ENCODE measurements around the gene CD180.

CD180 gene

DNA sequence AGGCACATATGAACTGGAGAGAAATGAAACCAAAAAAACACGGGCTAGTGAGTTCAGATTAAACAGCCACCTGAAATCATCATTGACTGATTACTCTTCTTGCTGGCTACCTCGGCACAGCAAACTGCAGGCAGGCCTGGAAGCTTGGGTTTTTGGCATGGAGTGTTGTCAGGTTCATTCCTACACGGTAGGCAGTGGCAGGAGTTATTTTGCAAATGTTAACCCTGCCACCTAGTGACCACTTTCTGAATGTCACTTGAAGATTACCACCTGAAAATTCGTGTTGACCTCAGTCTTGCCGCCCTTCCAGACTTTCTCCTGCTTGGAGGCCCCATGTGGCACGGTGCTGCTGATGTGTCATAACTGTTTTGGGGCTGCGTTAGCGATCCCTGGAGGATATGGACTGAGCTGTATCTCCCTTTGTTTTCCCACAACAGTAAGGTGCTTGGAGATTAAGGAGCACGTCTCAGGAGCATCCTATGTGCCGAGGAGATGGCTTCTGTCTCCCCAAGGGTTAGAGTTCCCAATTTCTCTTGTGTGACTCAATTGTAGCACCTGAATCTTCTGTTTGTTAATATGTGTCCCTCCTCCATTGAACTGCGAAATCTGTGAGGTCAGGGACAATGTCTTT is 12.7 kb upstream of the CD180 start:
- peak; percentile 71 for DNase-seq

DNA sequence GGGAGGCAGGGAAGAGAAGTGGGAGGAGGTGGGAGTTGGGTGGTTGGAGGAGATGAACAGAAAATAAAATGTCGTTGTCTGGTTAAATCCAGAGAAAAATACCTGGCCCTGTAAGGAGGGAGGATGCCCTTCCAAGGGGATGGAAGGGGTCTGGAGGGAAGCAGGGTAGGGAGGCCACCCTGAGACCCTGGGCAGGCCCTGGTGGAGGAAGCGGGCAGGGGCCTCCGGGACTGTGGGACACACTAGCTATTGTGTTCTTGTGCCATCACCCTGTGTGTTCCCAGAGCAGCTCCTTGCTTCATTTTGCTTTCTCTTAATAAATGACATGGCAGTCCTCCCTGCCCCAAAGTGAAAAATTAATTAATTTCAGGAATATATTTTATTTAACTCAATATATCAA is 11.8 kb upstream of the CD180 start:
- no peak for DNase-seq

DNA sequence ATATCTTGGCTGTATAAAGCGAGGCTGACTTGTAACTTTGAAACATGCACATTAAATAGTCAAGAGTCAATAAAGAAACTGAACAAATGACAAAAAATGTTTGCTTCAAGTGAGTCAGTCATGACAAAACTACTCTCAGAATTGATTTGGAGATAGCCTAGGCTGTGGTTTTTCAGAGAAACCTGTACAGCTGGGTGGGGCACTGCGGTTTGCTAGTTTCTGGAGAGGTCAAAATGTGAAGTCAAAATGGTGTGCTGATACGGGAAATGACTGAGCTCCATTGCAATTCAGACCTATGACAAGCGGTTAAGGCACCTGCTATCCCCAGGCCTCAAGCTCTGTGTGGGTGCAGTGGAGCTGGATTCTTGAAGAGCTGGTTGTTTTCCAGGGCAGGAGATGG is 10.3 kb upstream of the CD180 start:
- DNase-seq = no peak

DNA sequence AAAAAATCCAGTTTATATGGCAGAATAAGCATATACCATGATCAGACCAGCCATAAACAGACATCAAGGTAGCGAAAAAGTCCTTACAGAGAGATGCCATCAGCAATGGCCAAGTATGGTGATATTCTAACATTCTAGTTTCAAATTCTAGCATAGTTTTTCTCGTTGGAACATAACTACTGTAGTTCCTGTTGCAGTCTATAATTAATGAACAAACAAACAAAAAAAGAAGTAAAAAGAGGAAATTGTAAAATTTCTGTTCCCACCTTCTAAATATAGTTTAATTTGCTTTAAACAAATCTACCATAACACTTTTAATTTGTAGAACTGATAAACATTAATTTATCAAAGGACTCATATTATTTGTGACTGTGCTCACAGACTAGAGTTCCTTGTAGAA is 9.9 kb upstream of the CD180 start:
- DNase-seq = no peak

DNA sequence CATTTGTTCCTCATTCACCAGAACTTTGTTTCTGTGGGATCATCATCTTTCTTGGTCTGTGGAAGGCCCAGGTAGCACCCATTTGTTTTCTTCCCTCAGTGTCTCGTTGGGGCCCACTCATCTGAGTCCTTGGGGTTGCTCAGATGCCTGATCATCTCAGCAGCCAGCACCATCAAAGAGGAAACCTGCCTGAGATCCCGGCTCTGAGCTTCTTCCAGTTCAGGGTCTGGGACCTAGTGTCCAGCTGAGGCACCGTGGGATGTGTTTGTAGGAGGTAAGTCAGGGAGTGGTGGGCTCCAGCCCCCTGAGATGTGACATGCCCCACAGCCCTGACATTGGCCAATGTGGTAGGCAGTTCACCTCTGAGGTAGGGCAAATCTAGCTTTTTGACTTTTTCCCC is 9.4 kb upstream of the CD180 start:
- no peak for DNase-seq

DNA sequence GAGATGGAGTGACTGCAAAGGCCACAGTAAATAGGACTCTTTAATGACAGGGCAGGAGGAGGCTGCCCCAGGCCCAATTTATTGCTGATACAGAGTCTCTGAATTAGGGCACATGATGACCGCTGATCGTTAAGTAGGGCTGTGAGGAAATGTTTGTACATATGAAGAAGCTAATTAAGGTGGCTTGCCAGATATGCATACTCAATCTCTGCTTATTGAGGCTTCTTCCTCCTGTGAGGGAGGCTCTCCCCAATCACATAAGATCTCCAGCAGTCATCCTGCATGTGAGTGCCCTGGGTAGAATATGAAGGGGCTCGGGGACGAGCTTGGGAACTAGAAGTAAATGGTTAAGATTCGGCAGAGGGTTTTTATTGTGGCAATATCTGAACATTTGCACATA is 8.2 kb upstream of the CD180 start:
- no peak for DNase-seq

DNA sequence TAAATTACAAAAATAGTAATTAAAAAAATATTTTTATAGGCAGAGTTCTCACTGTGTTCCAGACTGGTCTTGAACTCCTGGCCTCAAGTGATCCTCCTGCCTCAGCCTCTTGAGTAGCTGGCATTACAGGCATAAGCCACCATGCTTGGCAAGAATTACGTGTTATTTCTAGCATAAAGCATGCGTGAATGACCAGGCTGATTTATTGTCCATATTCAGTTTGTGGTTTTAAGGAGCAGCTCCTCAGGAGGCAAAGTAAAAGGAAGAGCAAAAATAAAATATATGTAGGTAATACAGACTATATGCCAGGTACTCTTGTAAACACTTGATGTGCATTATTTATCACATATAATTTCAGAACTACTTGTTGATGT is 7.1 kb upstream of the CD180 start:
- no peak for DNase-seq

DNA sequence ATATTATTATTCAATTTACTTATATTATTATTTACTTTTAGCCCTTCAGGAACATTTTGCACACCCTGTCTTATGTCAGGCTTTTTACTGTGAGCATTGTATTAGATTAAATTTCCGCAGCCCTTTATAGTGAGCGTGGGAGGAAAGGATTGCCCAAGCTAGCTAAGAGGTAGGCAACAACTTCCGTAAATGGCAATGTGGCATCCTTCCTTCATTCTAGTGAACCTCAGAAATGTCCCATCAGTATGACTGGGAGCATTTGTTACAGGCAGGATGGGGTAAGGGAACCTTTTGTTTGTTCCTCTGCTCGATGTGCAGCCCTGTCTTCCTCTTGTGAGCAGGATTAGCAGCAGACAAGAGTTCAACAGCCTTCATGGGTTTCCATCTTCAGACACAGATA is 6.2 kb upstream of the CD180 start:
- DNase-seq = no peak

DNA sequence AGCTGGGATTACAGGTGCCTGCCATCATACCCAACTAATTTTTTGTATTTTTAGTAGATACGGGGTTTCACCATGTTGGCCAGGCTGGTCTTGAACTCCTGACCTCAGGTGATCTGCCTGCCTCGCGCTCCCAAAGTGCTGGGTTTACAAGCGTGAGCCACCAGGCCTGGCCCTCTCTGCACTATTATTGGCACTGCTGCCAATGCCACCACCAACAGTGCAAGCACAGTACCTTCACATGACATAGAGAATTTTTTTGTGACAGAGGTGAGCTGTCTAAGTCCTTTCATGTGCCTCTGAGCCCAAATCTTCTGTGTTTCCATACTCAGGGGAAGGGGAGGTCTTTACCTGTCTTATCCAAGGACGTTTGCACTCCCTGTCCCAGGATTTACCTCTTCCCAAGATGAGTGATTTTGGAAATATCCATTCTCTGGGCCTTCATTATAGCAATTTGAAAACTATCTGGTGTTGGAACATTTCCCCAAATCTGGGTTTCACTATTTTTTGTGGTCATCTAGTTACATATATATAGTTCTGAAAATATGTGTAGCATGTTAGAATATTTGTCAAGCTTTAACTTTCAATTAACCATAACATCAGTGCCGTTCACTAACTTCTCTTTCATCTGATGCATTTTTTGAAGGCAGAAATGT is 5.4 kb upstream of the CD180 start:
- no peak for DNase-seq

DNA sequence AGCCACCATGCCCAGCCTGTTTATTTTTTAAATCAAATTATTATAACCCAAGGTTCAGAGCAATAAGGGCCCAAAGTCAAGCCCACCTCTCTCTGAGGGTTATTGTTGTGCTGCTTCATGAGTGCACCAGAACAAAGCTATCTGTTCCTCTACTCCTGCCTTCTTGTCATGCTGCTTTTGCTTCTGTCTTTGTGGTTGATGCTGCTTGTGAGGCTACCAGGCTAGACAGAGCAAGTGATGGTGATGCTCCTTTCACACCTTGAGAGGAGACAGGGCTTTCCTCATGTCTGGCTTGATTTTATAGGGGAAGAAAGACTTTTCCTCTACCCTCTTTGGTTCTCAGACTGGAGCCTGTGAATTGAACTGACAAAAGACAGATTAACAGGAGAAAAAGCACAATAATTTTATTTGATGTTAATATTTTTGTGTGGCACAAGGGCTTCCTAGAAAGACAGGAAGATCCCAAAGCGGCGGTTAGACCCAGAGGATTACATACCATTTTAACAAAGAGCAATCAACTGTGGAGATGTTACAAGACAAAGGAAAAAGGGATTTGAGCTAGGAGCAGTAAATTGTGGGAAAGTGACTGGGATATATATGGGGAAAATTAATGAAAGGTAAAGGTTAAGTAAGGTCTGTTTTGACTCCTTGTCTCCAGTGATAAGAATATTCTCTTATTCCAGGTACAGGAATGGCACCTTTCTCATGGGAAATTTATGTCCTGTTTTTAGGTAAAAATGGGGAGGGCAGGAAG is 4.4 kb upstream of the CD180 start:
- DNase-seq = no peak

DNA sequence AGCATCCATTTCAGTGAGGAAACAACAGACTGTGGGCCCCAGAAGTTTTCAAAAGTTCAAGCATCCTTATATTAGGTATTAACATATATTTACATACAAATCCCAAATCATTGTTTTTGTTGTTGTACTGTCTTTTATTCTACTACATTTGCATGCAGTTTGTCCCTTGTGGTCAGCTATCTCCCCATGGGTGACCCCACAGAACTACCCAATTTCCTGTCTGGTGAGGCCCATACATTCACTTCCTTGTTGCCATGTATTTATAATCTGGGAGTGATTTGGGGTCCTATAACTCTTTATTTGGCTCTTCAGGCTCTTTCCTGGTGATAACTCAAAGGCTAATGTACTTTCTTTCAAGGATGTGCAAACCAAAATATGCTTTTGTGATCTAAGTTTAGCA is 3.3 kb upstream of the CD180 start:
- no peak for DNase-seq

DNA sequence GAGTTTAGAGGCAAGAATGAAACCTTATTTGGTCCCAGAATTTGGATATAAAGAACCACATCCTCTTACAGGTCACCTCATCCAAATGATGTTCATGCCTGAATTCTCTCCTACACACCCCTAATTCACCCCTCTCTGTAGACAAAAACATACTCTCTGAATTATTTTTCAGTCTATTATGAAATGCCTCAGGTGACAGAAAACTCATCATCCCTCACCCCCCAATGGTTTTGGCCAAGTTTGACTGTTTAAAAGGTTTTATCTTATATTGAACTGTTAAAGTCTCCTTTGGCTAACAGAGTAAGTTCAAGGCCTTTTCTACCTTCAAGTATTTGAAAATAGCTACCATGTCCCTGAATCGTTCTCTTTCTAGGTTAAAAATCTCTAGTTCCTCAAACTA is 2.3 kb upstream of the CD180 start:
- no peak for DNase-seq

DNA sequence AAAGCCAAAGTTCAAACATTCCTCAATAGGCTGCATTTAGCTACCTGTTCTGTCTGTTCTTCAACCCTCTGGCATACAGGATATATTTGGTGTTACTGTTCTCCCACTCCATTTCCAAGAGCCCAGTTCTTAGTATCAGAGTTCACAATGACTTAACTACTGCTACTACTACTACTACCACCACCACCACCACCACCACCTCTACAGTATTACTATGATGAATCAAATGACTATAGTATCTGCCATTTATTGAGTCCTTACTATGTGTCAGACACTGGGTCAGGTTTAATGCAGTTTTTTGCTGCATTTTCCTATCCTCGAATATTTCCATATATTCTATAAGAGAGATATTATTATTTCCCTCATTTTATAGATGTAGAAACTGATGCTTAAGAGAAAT is 937 bp upstream of the CD180 start:
- no peak for DNase-seq

DNA sequence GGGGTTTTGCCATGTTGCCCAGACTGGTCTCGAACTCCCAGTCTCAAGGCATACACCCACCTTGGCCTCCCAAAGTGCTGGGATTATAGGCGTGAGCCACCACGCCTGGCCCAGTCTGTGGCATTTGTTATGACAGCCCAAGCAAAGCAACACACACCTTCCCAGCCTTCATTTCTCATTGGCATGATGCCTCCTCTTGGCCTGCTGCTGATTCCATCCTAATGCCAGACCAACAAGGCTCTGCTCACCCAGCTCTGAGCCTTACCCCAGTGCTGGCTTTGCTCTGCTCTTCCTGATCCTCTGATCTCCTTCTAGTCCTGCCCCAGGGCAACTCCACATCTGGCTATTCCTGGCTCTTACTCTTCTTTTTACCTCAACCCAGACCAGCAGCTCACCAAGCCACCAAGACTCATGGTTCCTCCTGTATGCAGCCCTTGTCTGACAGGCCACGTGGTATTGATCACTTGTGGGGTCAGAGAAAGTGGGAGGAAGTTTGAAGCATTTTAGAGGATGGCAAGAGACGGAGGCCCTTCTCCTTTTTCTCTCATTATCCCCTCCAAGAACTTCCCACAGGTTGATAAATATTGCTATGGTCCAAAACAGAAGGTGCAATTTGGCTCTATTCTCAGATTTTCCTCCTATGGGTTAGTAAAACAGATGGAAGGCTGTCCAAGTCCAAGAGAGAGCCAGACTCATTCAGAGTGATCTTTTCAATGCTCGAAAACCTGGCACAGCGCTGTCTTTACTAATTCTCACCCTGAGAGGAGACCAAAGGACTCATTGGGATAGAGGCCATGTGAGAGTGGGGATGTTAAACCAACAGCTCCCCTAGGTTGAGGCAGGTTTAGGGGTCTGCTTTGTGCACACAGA is 958 bp downstream of the CD180 start:
- DNase-seq = no peak

DNA sequence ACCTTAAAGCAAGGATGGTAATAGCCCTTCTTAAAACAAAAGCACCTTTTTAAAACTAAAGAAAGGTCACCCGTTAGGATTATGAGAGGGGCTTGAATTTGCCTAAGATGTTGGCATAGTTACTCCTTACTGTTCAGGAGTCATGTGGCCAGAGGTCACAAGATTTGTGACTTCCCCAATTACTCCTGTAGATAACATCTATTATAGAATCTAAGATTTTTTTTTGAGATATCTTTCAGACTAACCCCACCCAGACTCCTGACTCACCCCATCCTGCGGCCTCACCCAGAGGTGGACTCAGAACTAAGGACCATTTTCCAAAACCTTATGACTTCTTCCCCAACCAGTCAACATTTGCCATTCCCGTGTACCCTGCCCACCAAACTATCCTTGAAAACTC is 2.4 kb downstream of the CD180 start:
- DNase-seq = no peak

DNA sequence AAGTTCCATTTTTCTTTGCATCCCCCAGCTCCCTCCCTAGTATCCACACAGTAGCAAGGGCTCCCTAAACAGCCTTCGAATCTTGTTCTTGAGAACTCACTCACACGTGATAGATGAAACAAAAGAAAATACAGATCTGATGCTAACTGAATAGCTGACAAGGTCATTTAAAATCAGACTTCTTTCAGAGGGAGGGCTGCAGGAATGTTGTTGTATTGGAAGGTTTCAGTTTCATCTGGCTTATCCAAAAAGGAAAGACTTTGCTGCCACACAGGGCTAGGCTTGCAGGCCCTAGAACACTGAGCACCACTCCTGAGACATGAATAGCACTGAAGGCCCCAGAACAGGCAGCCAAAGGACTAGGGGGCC is 3.2 kb downstream of the CD180 start:
- no peak for DNase-seq

DNA sequence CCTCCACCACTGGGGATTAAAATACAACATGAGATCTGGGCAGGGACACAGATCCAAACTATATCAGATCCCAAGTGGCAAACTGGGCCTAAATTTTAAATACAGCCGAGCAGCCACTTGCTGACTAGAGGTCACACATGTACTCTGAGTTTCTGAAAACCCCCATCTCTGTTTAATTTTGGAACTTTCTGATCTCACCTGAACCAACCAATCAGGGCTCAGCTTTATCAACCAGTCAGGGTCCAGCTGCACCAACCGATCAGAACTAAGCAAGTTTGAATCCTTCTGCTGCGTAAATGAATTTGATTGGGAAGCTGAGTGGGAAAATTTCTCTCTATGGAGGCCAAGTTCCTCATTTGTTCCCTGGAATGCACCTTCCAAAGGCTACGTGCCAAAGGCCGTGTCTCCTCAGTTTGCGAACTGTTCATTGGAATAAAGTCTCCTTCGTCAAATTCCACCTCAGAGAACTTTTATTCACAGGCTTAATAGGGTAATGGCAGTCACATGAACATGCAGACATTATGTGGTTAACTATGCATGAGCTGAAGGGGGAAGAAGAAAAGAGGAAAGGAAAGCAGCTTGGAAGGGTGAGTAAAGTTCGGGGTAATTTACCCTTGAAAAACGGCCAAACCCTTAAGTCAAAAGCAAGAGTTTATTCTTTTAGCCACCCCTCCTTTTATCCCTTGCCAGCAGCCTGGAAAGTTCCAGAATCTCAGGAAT is 3.7 kb downstream of the CD180 start:
- no peak for DNase-seq

DNA sequence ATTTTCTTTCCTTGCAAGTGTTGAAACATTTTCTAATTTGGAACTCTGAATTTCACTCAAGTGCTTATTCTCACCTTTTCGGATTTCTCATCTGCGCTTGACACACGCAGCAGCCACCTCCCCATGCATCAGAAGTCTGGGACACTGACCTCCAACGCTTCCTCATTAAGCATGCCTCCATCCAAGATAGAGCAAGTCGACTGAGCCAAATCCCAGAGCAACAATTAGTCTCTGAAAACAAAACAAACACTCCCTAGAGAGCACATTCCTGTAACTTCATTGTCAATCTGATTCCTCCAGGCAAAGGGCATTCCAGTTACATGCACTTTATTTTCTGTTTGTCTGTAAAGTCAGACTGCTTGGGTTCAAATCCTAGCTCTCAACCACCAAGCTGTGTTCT is 5.7 kb downstream of the CD180 start:
- no peak for DNase-seq

DNA sequence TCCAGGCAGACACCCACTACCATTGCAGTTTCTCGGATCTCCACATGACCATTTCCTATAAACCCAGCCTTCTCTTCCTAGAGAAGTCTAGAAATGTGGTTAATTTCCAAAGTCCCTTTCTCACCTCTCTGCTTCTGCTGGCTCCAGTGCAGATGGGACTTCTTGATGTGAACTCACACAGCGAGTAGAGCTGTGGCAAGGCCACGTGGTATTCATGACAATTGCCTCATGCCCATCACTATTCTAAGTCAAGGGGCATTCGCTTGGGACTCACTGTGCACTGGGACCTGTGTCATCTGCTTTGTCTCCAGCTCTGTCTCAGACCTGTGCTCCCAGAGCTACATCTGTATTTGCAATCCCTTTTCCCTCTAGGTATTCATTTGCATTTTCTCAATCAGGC is 6.2 kb downstream of the CD180 start:
- no peak for DNase-seq

DNA sequence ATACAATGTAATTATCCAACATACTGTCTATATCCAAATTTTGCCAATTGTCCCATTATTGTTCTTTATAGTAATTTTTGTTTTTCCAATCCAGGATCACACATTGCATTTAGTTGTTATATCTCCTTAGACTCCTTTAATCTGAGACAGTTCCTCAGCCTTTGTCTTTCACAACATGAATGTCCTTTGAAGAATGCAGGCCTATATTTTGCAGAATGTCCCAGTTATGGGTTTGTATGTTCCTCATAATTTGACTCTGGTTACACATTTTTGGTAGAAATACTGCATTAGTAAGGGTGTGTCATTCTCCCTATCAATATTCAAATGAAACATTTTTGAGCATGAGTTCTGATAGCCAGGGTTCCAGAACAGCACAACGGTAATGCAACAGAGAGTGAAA is 6.7 kb downstream of the CD180 start:
- DNase-seq = no peak

DNA sequence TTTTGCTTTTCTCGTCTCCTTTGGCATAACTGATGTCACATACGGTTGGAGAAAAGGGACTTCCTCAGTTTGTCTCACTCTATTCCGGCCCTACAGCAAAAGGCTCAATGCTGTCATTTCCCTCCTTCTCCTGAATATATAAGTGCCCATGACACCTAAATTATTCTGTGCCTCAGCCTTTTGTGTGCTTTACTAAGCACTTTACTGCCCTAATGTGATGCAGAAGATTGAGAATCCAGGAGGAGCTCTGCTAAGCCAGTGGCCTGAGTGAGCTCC is 7.6 kb downstream of the CD180 start:
- DNase-seq = no peak

DNA sequence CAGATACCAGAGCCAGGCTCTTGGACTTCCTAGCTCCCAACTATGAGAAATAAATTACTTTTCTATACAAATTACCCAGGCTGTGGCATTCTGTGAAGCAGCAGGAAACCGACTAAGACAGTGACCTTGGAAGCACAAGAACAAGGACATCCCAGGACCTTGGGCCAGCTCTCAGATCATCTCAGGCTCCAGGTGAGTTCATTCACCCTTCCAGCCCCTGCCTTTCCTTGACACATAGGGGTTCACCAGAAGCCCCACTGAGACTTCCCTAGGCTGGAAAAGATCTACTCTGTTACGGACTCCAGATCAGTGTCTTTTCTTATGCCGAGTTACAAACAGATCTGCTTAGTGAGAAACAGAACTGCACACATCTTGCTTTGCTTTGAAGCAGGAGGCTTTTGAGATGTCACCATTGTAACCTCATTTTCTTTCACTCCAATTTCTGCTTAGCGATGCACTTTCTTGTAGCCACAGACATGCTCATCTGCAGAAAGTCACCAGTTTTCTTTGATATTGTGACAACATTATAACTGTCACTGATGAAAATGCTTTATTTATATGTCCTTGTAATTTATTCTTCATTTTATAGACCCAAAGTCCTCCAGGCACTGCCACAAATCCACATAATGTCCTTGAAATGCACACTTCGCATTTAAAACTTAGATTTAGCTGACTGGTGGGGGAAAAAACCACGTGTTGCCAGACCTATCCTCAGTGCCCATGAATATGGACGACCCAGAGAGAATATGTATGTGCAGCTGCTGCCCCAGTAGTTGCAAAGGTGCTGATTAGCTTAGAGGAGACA is 8.1 kb downstream of the CD180 start:
- DNase-seq = no peak

Measured in NCI-H1105 treated with DMSO at 0.1 percent for 48 hours (cell line).